ENCODE results near the gene FAM229A.

GRCh38 chr1:32333251-32333963, 28.9 kb downstream of the FAM229A start:
- TF ChIP-seq EP300 (IDR thresholded peaks at IDR 0.05) = no peak
- TF ChIP-seq POLR2A (IDR thresholded peaks at IDR 0.05) = no peak
- TF ChIP-seq CTCF (IDR thresholded peaks at IDR 0.05) = no peak
- TF ChIP-seq POLR2AphosphoS5 (IDR thresholded peaks at IDR 0.05) = no peak

Measured in sigmoid colon (tissue), 4 donors.